ENCODE measurements around the gene OSBPL2.

- TF ChIP-seq TAF1 (IDR thresholded peaks at IDR 0.05; ENCODE audit: low read depth, low read length) (no peak), POLR2A (IDR thresholded peaks at IDR 0.05; ENCODE audit: low read depth, low read length) (no peak)
Measured at GRCh38 chr20:62195075-62195405, 43.3 kb upstream of the OSBPL2 start.

All from GM12891 (cell line).